HepG2 (cell line): ENCODE measurements around the gene RDH12. TPM values are rescaled to one million over a fixed set of nuclear protein-coding genes. Genes with fewer than 3 reads are reported as not detected.

Experiments
- FOXK1 ChIP-seq: sonication (generic); formaldehyde crosslinking; IDR thresholded peaks from 2 replicates; pipeline ENCODE4 v1.4.0; 2020; ENCODE audit warnings: low read depth, missing genetic modification reagents, borderline replicate concordance
- GTF2F1 ChIP-seq: fragments of 150-350 bp; IDR thresholded peaks from 2 replicates; pipeline ENCODE4 v1.6.1; 2014; ENCODE audit warnings: low read length
- HHEX ChIP-seq: IDR thresholded peaks from 2 replicates; pipeline ENCODE4 v1.6.1; 2016; ENCODE audit warnings: control low read depth
- ISL2 ChIP-seq: sonication (generic); formaldehyde crosslinking; IDR thresholded peaks from 2 replicates; pipeline ENCODE4 v1.5.0; 2020; ENCODE audit warnings: missing genetic modification reagents
- NR1H2 ChIP-seq: sonication (generic); formaldehyde crosslinking; IDR thresholded peaks from 2 replicates; pipeline ENCODE4 v1.8.1; 2022; ENCODE audit warnings: low read depth, missing genetic modification reagents, borderline replicate concordance
- RELA ChIP-seq: sonication (generic); formaldehyde crosslinking; IDR thresholded peaks from 2 replicates; pipeline ENCODE4 v1.4.0; 2020; ENCODE audit warnings: missing genetic modification reagents
- SMARCC2 ChIP-seq: fragments of 450-650 bp; IDR thresholded peaks from 2 replicates; pipeline ENCODE4 v1.6.1; 2017; ENCODE audit warnings: antibody characterized with exemption, mild to moderate bottlenecking
- TAF1 ChIP-seq: sonication (generic); formaldehyde crosslinking; IDR thresholded peaks from 2 replicates; pipeline ENCODE4 v1.4.0; 2020; ENCODE audit warnings: missing genetic modification reagents
- ZMAT3 ChIP-seq: sonication (generic); formaldehyde crosslinking; conservative IDR thresholded peaks from 2 replicates; pipeline ENCODE4 v1.7.0; 2021; ENCODE audit warnings: missing genetic modification reagents
- ZNF605 ChIP-seq: sonication (generic); formaldehyde crosslinking; IDR thresholded peaks from 2 replicates; pipeline ENCODE4 v1.8.0; 2022; ENCODE audit warnings: mild to moderate bottlenecking, missing genetic modification reagents
- ZNF619 ChIP-seq: sonication (generic); formaldehyde crosslinking; IDR thresholded peaks from 2 replicates; pipeline ENCODE4 v1.4.0; 2020; ENCODE audit warnings: mild to moderate bottlenecking, missing genetic modification reagents
- ZNF75D ChIP-seq: sonication (generic); formaldehyde crosslinking; IDR thresholded peaks from 2 replicates; pipeline ENCODE4 v1.8.1; 2023; ENCODE audit warnings: missing genetic modification reagents, mild to moderate bottlenecking, borderline replicate concordance
- ZNF776 ChIP-seq: sonication (generic); formaldehyde crosslinking; IDR thresholded peaks from 2 replicates; pipeline ENCODE4 v1.4.0; 2020; ENCODE audit warnings: mild to moderate bottlenecking, missing genetic modification reagents
- ZSCAN20 ChIP-seq: sonication (generic); formaldehyde crosslinking; IDR thresholded peaks from 2 replicates; pipeline ENCODE4 v1.4.0; 2020; ENCODE audit warnings: missing genetic modification reagents, mild to moderate bottlenecking, borderline replicate concordance
- polyA plus RNA-seq, 8 experiments: library from polyadenylated mRNA; depleted of rRNA in 3 of 8; stranded (reverse) in 7 of 8; unstranded in 1 of 8; fragments of >200 nt; fragmentation: Illumina TruSeq in 4 of 8; extraction: Trizol in 4 of 8; gene quantifications; 2 replicates each; pipeline versions ENCODE4 v1.2.1 to v1.2.3, GENCODE V29; 2011 to 2016; ENCODE audit warnings: low read depth in 4 of 8, missing spikeins in 1 of 8, mixed read lengths in 1 of 8; ENCODE audit not compliant: insufficient read depth in 1 of 8
- total RNA-seq, 5 experiments: library from RNA; depleted of rRNA; stranded (reverse); fragments of >200 nt; fragmentation: Illumina TruSeq; extraction: Trizol; gene quantifications; 2 replicates each; pipeline ENCODE4 v1.2.3, GENCODE V29; 2016; ENCODE audit warnings: low read depth in 1 of 5
- TF ChIP-seq, protein P1 (sequence below): sonication (generic); formaldehyde crosslinking; IDR thresholded peaks from 2 replicates; pipeline ENCODE4 v1.8.1; 2023; ENCODE audit warnings: mild to moderate bottlenecking, missing genetic modification reagents
- TF ChIP-seq, protein P2 (sequence below): sonication (generic); formaldehyde crosslinking; IDR thresholded peaks from 2 replicates; pipeline ENCODE4 v1.5.0; 2020; ENCODE audit warnings: missing genetic modification reagents
- TF ChIP-seq, protein P3 (sequence below): sonication (generic); formaldehyde crosslinking; IDR thresholded peaks from 2 replicates; pipeline ENCODE4 v1.8.0; 2022; ENCODE audit warnings: mild to moderate bottlenecking, missing genetic modification reagents, moderate library complexity
- TF ChIP-seq, protein P4 (sequence below): sonication (generic); formaldehyde crosslinking; IDR thresholded peaks from 2 replicates; pipeline ENCODE4 v1.4.0; 2020; ENCODE audit warnings: missing genetic modification reagents, low read depth, mild to moderate bottlenecking, borderline replicate concordance
- TF ChIP-seq, protein P5 (sequence below): sonication (generic); formaldehyde crosslinking; IDR thresholded peaks from 2 replicates; pipeline ENCODE4 v1.4.0; 2020; ENCODE audit warnings: mild to moderate bottlenecking, missing genetic modification reagents
- TF ChIP-seq, protein P6 (sequence below): sonication (generic); formaldehyde crosslinking; IDR thresholded peaks from 2 replicates; pipeline ENCODE4 v1.4.0; 2020; ENCODE audit warnings: missing genetic modification reagents
- TF ChIP-seq, protein P7 (sequence below): sonication (generic); formaldehyde crosslinking; IDR thresholded peaks from 2 replicates; pipeline ENCODE4 v1.4.0; 2020; ENCODE audit warnings: missing genetic modification reagents

The RDH12 gene
- total and polyA plus RNA-seq, 2 of the 13 experiments (the other 11 are each of a cell fraction or from before 2014, with no cell fraction given), result 1.6 to 2.1 TPM

DNA sequence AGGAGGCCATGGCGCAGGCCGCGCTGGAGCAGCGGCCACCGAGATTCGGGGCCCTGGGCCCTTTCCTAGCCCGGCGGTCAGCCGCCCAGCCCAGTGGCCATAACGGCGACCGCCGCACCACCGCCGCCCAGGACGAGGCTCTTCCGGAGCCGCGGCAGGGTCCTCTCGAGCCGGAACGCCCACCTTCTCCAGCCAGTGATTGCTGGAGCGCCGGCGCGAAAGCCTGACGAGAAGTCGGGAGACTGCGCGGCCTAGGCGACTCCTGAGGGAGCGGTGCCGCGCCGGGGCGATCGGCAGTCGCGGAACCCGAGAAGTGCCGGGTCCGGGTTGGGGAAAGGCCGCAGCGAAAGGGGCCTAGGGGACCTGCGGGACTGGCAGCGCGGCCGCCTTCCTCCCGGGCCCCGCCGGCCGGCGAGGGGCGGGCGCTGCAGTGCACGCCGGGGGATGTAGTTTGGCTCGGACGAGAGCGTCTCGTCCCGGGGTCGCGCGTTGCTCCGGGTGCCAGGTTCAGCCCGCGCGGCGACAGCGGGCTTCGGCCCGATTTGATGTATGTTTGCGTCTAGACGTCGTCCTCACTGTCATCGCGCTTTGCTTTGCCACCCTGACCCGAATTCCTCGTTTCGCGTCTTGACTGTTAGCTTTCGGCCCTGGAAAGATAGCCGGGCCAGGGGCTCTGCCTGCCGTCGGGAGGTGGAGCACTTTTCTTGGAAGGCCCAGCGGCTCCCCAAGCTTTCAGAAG lies 27.0 kb upstream of the RDH12 start, which contains the start of gene VTI1B (continued):
- TF ChIP-seq, protein P1, sequence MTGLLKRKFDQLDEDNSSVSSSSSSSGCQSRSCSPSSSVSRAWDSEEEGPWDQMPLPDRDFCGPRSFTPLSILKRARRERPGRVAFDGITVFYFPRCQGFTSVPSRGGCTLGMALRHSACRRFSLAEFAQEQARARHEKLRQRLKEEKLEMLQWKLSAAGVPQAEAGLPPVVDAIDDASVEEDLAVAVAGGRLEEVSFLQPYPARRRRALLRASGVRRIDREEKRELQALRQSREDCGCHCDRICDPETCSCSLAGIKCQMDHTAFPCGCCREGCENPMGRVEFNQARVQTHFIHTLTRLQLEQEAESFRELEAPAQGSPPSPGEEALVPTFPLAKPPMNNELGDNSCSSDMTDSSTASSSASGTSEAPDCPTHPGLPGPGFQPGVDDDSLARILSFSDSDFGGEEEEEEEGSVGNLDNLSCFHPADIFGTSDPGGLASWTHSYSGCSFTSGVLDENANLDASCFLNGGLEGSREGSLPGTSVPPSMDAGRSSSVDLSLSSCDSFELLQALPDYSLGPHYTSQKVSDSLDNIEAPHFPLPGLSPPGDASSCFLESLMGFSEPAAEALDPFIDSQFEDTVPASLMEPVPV (CRISPR knock-in tag), result 0 out of 2 replicates have a peak, but pooled peaks have one; percentile 39
- TF ChIP-seq NR1H2 (CRISPR knock-in tag) (peak; percentile 28; the same call in 1 of the 2 replicates), ZNF619 (peak; percentile 62; the same call in 1 of the 2 replicates), ZNF605 (no peak), ZSCAN20 (CRISPR knock-in tag) (peak; percentile 86; the same call in 1 of the 2 replicates), SMARCC2 (no peak), ISL2 (CRISPR knock-in tag) (peak; percentile 18), FOXK1 (CRISPR knock-in tag) (peak; percentile 45; the same call in 1 of the 2 replicates), GTF2F1 (no peak), HHEX (CRISPR knock-in tag) (no peak), ZMAT3 (CRISPR knock-in tag) (peak; percentile 72; the same call in 1 of the 2 replicates), ZNF776 (peak; percentile 46; the same call in 1 of the 2 replicates), ZNF75D (CRISPR knock-in tag) (no peak), RELA (CRISPR knock-in tag) (0 out of 2 replicates have a peak, but pooled peaks have one; percentile 39), TAF1 (CRISPR knock-in tag) (peak; percentile 65)
- TF ChIP-seq, protein P2, sequence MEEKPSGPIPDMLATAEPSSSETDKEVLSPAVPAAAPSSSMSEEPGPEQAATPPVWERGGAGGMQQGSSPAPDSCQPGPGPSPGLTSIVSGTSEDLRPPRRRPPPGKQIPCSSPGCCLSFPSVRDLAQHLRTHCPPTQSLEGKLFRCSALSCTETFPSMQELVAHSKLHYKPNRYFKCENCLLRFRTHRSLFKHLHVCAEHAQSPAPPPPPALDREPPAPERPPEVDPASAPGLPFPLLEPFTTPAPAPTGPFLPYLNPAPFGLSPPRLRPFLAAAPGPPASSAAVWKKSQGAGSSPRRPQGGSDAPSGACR (CRISPR knock-in tag), result peak; percentile 90
- TF ChIP-seq, protein P3, sequence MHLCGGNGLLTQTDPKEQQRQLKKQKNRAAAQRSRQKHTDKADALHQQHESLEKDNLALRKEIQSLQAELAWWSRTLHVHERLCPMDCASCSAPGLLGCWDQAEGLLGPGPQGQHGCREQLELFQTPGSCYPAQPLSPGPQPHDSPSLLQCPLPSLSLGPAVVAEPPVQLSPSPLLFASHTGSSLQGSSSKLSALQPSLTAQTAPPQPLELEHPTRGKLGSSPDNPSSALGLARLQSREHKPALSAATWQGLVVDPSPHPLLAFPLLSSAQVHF, result 0 out of 2 replicates have a peak, but pooled peaks have one; percentile 32
- TF ChIP-seq, protein P4, sequence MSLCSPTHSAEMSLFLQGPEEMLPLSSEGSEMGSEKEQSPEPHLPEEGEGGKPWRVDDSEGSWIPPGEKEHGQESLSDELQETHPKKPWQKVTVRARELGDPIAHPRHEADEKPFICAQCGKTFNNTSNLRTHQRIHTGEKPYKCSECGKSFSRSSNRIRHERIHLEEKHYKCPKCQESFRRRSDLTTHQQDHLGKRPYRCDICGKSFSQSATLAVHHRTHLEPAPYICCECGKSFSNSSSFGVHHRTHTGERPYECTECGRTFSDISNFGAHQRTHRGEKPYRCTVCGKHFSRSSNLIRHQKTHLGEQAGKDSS (CRISPR knock-in tag), result peak; percentile 58; the same call in 1 of the 2 replicates
- TF ChIP-seq, protein P5, sequence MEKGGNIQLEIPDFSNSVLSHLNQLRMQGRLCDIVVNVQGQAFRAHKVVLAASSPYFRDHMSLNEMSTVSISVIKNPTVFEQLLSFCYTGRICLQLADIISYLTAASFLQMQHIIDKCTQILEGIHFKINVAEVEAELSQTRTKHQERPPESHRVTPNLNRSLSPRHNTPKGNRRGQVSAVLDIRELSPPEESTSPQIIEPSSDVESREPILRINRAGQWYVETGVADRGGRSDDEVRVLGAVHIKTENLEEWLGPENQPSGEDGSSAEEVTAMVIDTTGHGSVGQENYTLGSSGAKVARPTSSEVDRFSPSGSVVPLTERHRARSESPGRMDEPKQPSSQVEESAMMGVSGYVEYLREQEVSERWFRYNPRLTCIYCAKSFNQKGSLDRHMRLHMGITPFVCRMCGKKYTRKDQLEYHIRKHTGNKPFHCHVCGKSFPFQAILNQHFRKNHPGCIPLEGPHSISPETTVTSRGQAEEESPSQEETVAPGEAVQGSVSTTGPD (CRISPR knock-in tag), result no peak
- TF ChIP-seq, protein P6, sequence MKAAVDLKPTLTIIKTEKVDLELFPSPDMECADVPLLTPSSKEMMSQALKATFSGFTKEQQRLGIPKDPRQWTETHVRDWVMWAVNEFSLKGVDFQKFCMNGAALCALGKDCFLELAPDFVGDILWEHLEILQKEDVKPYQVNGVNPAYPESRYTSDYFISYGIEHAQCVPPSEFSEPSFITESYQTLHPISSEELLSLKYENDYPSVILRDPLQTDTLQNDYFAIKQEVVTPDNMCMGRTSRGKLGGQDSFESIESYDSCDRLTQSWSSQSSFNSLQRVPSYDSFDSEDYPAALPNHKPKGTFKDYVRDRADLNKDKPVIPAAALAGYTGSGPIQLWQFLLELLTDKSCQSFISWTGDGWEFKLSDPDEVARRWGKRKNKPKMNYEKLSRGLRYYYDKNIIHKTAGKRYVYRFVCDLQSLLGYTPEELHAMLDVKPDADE (CRISPR knock-in tag), result peak; percentile 57; the same call in 1 of the 2 replicates
- TF ChIP-seq, protein P7, sequence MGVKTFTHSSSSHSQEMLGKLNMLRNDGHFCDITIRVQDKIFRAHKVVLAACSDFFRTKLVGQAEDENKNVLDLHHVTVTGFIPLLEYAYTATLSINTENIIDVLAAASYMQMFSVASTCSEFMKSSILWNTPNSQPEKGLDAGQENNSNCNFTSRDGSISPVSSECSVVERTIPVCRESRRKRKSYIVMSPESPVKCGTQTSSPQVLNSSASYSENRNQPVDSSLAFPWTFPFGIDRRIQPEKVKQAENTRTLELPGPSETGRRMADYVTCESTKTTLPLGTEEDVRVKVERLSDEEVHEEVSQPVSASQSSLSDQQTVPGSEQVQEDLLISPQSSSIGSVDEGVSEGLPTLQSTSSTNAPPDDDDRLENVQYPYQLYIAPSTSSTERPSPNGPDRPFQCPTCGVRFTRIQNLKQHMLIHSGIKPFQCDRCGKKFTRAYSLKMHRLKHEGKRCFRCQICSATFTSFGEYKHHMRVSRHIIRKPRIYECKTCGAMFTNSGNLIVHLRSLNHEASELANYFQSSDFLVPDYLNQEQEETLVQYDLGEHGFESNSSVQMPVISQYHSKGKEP (CRISPR knock-in tag), result peak; percentile 14; the same call in 1 of the 2 replicates
